Right forelimb (tissue), 1 donor: ENCODE measurements around the gene MYO1H.
"Not testable (repeated sequence)": the region's sequence is repeated elsewhere in the genome, so short reads cannot be mapped to it uniquely, and the experiment has no call there.

Experiments
- DNase-seq: peaks from one replicate; pipeline ENCODE4 v3.0.0-alpha.2; 2018

MYO1H gene

GRCh38 chr12:109347589-109347988 lies at the start of gene MYO1H:
Gene MYO1H, plus strand, starts transcription at chr12:109347900. Its CDS starts 61 bp downstream, at chr12:109347961.
- DNase-seq, result no peak

- DNase-seq, result no peak
Observed at GRCh38 chr12:109299849-109300248, 47.9 kb upstream of the MYO1H start.

GRCh38 chr12:109301643-109302168 lies 46.0 kb upstream of the MYO1H start:
- no peak for DNase-seq

- no peak for DNase-seq
Observed at GRCh38 chr12:109302358-109302757, 45.3 kb upstream of the MYO1H start.

DNA sequence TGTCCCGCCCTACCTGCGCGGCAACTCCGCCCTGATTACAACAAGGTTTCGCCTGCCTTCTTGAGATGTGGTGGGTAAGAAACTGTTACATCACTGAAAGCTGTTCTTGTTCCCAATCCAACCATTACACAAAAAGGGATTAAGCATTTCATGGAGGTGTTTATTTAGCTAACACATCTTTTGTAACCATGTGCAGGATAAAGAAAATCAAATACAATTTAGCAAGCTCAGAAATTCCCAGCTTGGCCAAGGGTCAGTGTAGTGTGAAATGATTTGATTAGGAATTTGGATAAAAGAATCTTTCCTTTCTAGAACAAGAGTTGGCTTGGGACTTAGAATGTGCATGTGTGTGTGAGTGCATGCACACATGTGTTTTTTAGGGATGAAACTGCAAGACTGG lies 44.9 kb upstream of the MYO1H start:
- no peak for DNase-seq

DNA sequence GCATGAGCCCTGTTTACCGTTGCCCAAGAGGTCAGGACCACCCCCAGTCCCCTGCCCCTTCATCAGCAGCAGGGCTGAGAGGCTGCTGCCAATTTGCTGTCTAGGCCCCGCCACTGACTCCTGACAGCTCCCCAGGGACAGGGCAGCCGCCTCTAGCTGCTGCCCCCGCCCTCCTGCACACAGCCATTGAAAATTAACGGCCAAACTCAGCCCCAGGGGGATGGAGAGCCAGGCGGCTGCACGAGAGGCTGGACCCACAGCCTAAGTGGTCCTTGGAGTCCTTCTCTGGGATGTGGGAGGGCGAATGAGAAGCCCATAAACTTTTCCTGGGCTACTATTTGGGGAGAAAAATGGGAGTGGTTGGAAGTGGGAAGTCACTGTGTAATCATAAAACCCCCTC lies 43.2 kb upstream of the MYO1H start:
- no peak for DNase-seq

DNA sequence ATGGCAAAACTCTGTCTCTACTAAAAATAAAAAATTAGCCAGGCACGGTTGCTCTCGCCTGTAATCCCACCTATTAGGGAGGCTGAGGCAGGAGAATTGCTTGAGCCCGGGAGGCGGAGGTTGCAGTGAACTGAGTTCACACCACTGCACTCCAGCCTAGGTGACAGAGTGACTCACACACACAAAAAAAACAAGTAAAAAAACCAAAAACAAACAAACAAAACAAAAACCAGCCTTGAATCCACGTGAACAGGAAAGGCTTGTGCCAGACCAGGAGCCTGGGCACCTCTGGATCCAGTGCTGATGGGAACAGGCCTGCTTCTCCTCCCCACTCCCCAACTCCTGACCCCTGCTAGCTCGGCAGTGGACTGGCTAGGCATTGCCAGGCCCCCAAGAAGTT lies 42.2 kb upstream of the MYO1H start:
- DNase-seq, result no peak

GRCh38 chr12:109307051-109307450 lies 40.6 kb upstream of the MYO1H start:
- no peak for DNase-seq

DNA sequence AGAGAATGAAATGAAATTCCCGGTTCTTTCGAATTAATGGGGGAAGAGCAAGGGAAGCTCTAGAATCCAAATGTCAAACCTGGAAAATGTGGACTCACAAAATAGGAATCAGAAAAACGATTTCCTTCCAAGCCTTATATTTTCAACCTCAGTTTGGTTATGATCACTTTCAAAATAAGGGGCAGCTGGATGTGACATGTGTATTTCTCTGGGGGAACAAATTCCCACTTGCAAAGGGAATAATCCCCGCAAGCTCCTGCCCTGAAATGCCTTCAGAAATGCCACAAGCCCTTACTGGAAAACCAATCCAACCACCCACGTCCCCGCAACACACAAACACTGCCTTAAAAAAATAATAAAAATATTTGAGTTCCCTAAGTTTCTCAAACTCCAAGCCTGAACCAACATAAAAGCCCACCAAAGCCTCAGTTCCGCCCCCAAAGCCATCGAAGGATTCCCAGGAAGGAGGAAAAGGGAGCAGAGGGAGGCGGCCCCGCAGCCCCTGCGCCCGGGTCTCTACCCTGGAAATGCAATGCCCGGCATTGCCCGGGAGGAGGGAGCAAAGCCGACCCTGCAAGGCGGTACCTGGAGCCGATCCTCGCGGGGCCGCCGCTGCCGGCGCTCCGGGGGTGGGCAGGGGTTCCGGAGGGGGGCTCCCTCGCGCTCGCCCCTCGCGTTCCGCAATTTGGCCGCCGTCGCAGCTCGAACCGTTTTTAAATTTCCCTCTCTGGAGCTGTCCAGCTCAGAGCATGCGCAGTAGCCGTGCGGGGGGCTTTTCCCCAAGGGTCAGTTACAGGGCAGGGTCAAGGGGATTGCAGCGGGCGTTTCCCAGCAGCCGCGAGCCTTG lies 38.9 kb upstream of the MYO1H start, which contains the start of gene FOXN4:
Gene FOXN4 (minus strand): TSS at position 751 of the 847 bp plus-strand sequence. CDS start 963 bp downstream, outside the sequence.
- no peak for DNase-seq

GRCh38 chr12:109309381-109310246 lies 38.1 kb upstream of the MYO1H start:
- DNase-seq, result no peak

DNA sequence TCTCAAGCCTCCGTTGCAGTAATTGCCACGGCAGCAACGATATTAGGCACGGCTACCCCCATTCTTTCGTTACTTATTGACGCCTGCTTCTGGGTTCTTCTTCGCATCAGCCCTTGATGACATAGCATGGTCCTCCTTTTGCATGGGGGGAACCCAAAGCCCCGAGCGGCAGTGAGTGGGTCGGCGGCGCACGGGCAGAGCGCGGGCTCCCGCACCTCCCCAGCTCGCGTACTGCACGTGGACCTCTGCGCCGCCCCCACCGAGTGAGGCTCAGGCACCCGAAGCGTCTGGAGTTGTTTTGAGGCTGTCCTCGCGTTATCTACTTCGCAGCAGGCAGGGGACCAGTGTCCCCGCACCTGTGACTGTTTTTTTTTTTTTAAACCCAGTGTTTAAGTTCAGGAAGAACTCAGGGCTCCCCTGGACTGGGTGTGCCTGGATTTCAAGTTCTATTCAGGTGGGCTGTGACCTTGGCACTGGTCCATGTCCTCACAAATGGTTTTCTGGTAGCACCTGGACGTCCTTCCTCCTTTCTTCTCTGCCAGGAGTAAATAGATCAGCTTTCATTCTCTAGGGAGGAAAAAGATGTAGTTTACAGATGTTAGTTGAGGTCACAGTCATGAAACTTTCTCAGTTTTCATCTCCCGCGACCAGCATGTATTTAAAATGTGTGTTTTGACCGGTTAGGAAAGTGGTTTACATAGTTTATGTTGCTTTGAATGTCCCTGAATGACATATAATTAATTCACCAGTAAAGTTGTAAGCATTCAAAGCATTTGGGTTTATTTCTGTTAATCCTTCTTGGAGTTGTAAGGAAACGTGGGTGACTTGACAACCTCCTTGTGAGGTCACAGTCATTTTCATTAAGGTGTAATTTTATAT lies 37.2 kb upstream of the MYO1H start:
- no peak for DNase-seq

DNA sequence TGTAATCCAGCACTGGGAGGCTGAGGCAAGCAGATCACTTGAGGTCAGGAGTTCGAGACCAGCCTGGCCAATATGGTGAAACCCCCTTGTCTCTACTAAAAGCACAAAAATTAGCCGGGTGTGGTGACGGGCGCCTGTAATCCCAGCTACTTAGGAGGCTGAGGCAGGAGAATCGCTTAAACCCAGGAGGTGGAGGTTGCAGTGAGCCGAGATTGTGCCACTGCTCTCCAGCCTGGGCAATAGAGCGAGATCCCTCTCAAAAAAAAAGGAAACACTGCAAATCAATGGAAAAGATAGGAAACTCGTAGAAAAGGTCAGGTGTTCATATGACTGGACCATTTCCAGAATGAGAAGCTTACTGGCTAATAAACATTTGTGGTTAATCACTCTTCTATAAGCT lies 26.4 kb upstream of the MYO1H start:
- DNase-seq, result not testable (repeated sequence)

DNA sequence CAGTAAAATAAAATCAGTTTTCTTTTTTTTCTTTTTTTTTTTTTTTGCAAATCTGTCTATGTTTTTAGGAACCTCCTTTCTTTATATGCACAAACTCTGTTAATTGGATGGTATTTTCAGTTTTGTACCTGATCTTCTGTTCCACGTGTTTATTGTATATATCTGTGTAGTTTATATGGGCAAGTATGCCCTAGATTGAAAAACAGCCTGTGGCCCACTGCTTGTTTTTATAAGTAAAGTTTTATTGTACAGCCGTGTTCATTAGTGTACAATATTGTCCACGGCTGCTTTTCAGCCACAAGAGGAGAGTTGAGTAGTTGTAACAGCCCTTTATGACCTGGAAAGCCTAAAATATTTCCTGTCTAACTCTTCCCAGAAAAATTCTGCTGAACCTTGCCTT lies 18.7 kb upstream of the MYO1H start:
- no peak for DNase-seq

DNA sequence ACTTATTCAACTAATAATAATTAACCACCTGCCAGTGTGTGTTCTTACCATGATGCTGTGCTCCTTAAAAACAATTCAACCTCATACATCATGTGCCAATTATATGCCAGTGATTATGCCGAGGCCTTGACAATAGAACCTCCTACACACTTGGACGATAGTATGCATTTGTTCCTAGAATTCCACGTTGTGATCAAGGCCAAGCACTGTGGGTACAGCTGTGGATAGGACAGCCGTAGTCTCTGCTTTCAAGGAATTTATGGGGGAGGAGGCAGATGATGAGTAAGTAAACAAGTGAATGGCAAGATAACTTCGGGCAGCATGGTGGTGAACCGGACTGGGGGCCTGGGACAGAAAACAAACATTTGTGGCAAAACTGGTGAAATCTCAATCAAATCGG lies 18.0 kb upstream of the MYO1H start:
- no peak for DNase-seq

GRCh38 chr12:109330282-109331230 lies 17.1 kb upstream of the MYO1H start:
- DNase-seq, result no peak

GRCh38 chr12:109331301-109331952 lies 16.3 kb upstream of the MYO1H start:
- no peak for DNase-seq

DNA sequence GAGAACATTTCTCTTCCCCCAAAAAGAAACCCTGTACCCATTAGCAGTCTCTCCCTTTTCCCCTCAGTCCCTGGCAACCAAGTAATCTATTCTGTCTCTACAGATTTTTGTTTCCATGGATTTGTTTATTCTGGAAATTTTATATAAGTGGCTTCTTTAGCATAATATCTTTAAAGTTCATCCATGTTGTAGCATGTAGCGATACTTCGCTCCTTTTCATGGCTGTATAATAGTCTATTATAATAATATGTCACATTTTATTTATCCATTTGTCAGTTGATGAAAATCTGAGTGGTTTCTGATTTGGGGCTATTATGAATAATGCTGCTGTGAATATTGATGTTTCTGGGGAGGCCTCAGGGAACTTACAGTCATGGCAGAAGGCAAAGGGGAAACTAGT lies 12.8 kb upstream of the MYO1H start:
- no peak for DNase-seq

DNA sequence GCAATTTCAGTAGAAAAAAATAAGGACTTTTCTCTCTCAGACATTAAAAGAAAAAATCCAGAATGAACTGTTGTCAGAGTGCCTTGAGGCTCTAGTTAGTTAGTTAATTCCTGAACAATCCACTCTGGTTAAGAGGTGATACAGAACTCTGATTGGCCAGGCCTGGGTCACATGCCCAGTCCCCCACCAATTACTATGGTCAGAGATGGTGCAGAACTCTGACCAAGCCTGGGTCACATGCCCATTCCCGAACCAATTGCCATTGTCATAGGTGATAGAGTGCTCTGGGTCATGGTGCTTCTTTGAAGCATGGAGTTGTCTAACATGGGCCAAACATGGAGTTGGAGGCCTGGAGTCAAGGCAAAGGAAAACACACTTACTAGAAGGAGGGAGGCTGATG lies 11.1 kb upstream of the MYO1H start:
- DNase-seq, result no peak

DNA sequence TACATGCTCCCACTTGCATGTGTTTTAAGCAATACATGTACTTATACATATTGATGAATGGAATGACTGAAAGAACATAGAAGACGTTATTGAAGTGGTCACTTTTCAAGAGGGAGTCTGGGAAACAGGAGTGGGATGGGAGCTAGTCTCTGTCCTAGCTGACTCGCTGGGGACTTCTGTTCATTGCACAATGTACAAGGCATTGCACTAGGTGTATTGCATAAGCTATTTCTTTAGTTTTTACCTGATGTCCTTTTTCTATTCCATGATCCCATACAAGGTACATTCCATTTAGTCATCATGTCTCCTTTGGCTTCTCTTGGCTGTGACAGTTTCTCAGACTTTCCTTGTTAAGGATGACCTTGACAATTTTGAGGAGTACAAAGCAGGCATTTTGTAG lies 4.0 kb upstream of the MYO1H start:
- DNase-seq, result no peak

GRCh38 chr12:109345428-109345827 lies 2.3 kb upstream of the MYO1H start:
- DNase-seq, result no peak

DNA sequence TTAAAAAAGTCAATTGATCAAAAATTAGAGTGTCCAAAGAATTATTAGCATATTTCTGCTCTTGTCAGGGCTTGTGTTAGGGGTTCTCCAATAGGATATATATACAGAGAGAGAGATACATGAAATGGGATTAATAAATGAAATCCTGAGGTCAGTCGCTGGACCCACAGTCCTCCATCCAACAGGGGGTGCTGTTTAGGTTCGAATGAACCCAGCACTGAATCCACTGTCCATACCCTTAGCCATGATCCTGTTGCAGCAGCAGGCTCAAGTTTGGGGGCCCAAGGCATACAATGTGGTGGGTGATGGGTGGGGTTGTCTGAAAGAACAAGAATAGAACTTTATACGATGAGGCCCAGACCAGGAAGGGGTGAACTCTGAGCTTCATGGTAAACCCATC lies 780 bp upstream of the MYO1H start:
- no peak for DNase-seq
